VCaP (cell line): ENCODE data around the gene MED20.

Experiments
- H3K27ac ChIP-seq: fragments of 450-650 bp; 2 replicates; pipeline ENCODE4 v1.5.1; 2017
- CTCF ChIP-seq: fragments of 450-650 bp; conservative IDR thresholded peaks from 2 replicates; pipeline ENCODE4 v1.5.1; 2017; ENCODE audit warnings: mild to moderate bottlenecking, moderate library complexity

Gene MED20

GRCh38 chr6:41964201-41964887 is 43.4 kb upstream of the MED20 start:
- H3K27ac ChIP-seq, result no peak overlapping the region
- TF ChIP-seq CTCF, result no peak

DNA sequence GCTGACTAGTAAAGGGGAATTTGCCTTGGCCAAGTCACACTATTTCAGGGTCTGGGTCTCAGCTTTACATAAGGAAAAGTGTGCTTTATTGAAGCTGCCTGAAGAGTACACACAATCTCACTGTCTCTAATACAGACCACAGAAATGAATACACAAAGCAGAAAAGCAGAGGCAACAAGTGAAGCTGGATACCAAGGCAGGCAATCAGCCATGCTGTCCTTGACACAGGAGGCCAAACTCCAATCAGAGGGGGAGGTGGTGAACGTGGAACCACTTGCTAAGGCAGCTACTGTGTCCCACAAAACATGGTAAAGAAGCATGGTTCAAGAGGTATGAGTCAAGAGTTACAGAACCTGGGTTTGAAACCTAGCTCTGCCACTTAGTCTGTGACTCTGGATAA is 42.4 kb upstream of the MED20 start:
- no peak for TF ChIP-seq CTCF
- no peak overlapping the region for H3K27ac ChIP-seq

- no peak overlapping the region for H3K27ac ChIP-seq
Measured at GRCh38 chr6:41960028-41960427, 39.1 kb upstream of the MED20 start.

DNA sequence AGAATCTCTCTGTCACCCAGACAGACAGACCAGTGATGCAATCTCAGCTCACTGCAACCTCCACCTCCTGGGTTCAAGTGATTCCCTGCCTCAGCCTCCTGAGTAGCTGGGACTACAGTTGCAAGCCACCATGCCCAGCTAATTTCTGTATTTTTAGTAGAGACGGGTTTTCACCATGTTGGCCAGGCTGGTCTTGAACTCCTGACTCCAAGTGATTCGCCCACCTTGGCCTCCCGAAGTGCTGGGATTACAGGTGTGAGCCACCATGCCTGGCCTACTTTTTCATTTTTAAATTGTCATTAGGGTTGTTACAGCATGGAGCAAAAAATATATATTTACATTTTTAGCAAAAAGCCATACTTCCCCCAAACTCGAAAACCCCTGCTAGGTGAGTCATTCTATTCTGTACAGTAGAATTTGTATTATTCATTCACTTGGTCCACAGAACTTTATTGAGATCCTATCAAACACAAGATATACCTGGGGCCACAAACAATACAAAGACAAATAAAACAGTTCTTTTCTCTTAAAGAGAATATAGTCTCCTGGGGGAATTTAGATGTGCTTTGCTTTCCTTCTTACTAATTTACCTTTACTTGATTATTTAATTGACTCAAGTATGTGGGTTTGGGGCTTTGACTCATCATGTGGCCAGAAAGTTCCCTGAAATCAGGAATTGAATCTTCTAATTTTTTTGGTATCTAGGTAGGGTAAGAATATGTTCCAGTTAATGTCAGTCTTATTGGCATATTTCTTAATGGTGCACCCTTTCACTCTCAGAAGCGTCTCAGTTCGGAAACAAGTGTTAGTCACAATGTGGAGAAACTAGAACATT is 37.3 kb upstream of the MED20 start:
- H3K27ac ChIP-seq, result no peak overlapping the region
- no peak for TF ChIP-seq CTCF

More at GRCh38 chr6:41960028-41960427, 39.1 kb upstream of the MED20 start:
- TF ChIP-seq CTCF, result no peak

- no peak for TF ChIP-seq CTCF
- H3K27ac ChIP-seq, result no peak overlapping the region
Measured at GRCh38 chr6:41957117-41957516, 36.2 kb upstream of the MED20 start.

GRCh38 chr6:41955412-41955811 is 34.5 kb upstream of the MED20 start:
- no peak for TF ChIP-seq CTCF

GRCh38 chr6:41954668-41955067 is 33.7 kb upstream of the MED20 start:
- no peak overlapping the region for H3K27ac ChIP-seq
- no peak for TF ChIP-seq CTCF

More at GRCh38 chr6:41955412-41955811, 34.5 kb upstream of the MED20 start:
- H3K27ac ChIP-seq, result no peak overlapping the region
